ENCODE results near the gene COP1.
A peak's percentile ranks its signal among the peaks of the same experiment; 100 is the strongest.
"Not testable (repeated sequence)": the region's sequence is repeated elsewhere in the genome, so short reads cannot be mapped to it uniquely, and the experiment has no call there.

COP1 gene

GRCh38 chr1:176211396-176212165 lies 4.5 kb upstream of the COP1 start:
- no peaks in the 10 kb centered on the region for H3K9me3 Mint-ChIP-seq
- H3K27me3 Mint-ChIP-seq: peaks cover 0 to 8% of the 10 kb centered on the region in 2 donors
- H3K4me1 Mint-ChIP-seq: peaks cover 2 to 10% of the 10 kb centered on the region in 2 donors
- DNase-seq: no peak
- no peak overlapping the region for H3K4me3 Mint-ChIP-seq
- H3K36me3 Mint-ChIP-seq: peaks cover 7 to 9% of the 10 kb centered on the region in 2 donors
- no peak overlapping the region for H3K27ac Mint-ChIP-seq
- no peak for ATAC-seq (replicated peaks)

GRCh38 chr1:176208034-176208433 lies 948 bp upstream of the COP1 start:
- Mint-ChIP-seq H3K27ac (peak overlapping the region; percentile 99), H3K4me3 (peak overlapping the region; percentile 96 to 99), H3K9me3 (no peaks in the 10 kb centered on the region), H3K27me3 (no peaks in the 10 kb centered on the region), H3K36me3 (peaks cover 10 to 14% of the 10 kb centered on the region in 2 donors), H3K4me1 (peaks cover 14 to 37% of the 10 kb centered on the region in 2 donors)
- ATAC-seq (replicated peaks) (no peak), DNase-seq (no peak)

GRCh38 chr1:176206006-176206960 lies 803 bp downstream of the COP1 start:
- Mint-ChIP-seq H3K27ac (peak overlapping the region; percentile 96), H3K36me3 (peaks cover 7 to 18% of the 10 kb centered on the region in 2 donors), H3K4me1 (peaks cover 16 to 40% of the 10 kb centered on the region in 2 donors), H3K9me3 (no peaks in the 10 kb centered on the region), H3K27me3 (no peaks in the 10 kb centered on the region), H3K4me3 (peak overlapping the region; percentile 96 to 100)
- ATAC-seq (replicated peaks) (peak; percentile 33 to 38), DNase-seq (no peak)

GRCh38 chr1:176205332-176205914 lies 1.7 kb downstream of the COP1 start:
- no peak for ATAC-seq (replicated peaks)
- no peak for DNase-seq
- peak overlapping the region; percentile 72 for H3K27ac Mint-ChIP-seq

GRCh38 chr1:176204655-176205054 lies 2.4 kb downstream of the COP1 start:
- DNase-seq; H3K27ac Mint-ChIP-seq; H3K27me3 Mint-ChIP-seq; ATAC-seq (replicated peaks); H3K9me3 Mint-ChIP-seq: not testable (repeated sequence)
- Mint-ChIP-seq H3K36me3 (peaks cover 6 to 14% of the 10 kb centered on the region in 2 donors), H3K4me1 (peaks cover 18 to 50% of the 10 kb centered on the region in 2 donors), H3K4me3 (peak overlapping the region in 1 of 2 donors; percentile 96)

More at GRCh38 chr1:176205332-176205914, 1.7 kb downstream of the COP1 start:
- Mint-ChIP-seq H3K27me3 (no peaks in the 10 kb centered on the region), H3K4me3 (peak overlapping the region; percentile 96 to 100), H3K4me1 (peaks cover 18 to 42% of the 10 kb centered on the region in 2 donors), H3K9me3 (no peaks in the 10 kb centered on the region), H3K36me3 (peaks cover 6 to 19% of the 10 kb centered on the region in 2 donors)

GRCh38 chr1:176203735-176204134 lies 3.4 kb downstream of the COP1 start:
- H3K36me3 Mint-ChIP-seq: peaks cover 8 to 18% of the 10 kb centered on the region in 2 donors
- peaks cover 20 to 54% of the 10 kb centered on the region in 2 donors for H3K4me1 Mint-ChIP-seq
- H3K27me3 Mint-ChIP-seq: no peaks in the 10 kb centered on the region
- H3K9me3 Mint-ChIP-seq: peaks cover 0 to 1% of the 10 kb centered on the region in 2 donors
- no peak overlapping the region for H3K27ac Mint-ChIP-seq
- H3K4me3 Mint-ChIP-seq: no peak overlapping the region
- DNase-seq (no peak), ATAC-seq (replicated peaks) (no peak)

- peaks cover 0 to 3% of the 10 kb centered on the region in 2 donors for H3K9me3 Mint-ChIP-seq
- no peak for ATAC-seq (replicated peaks)
Measured at GRCh38 chr1:176201568-176201967, 5.5 kb downstream of the COP1 start.

GRCh38 chr1:176199707-176200106 lies 7.4 kb downstream of the COP1 start:
- no peak overlapping the region for H3K27ac Mint-ChIP-seq
- H3K9me3 Mint-ChIP-seq: peaks cover 0 to 3% of the 10 kb centered on the region in 2 donors
- H3K27me3 Mint-ChIP-seq: no peaks in the 10 kb centered on the region
- peaks cover 22 to 50% of the 10 kb centered on the region in 2 donors for H3K4me1 Mint-ChIP-seq
- H3K4me3 Mint-ChIP-seq: no peak overlapping the region
- H3K36me3 Mint-ChIP-seq: peaks cover 5 to 25% of the 10 kb centered on the region in 2 donors
- DNase-seq (no peak), ATAC-seq (replicated peaks) (no peak)

More at GRCh38 chr1:176201568-176201967, 5.5 kb downstream of the COP1 start:
- Mint-ChIP-seq H3K4me3 (no peak overlapping the region), H3K36me3 (peaks cover 6 to 23% of the 10 kb centered on the region in 2 donors), H3K27ac (no peak overlapping the region), H3K27me3 (no peaks in the 10 kb centered on the region), H3K4me1 (peaks cover 23 to 55% of the 10 kb centered on the region in 2 donors)
- no peak for DNase-seq

- Mint-ChIP-seq H3K4me3 (no peak overlapping the region), H3K27ac (no peak overlapping the region), H3K27me3 (no peaks in the 10 kb centered on the region), H3K9me3 (peaks cover 3% of the 10 kb centered on the region in 2 donors), H3K4me1 (peaks cover 27 to 52% of the 10 kb centered on the region in 2 donors), H3K36me3 (peaks cover 8 to 36% of the 10 kb centered on the region in 2 donors)
- no peak for DNase-seq
- no peak for ATAC-seq (replicated peaks)
Measured at GRCh38 chr1:176198413-176198812, 8.7 kb downstream of the COP1 start.

- peaks cover 8 to 40% of the 10 kb centered on the region in 2 donors for H3K36me3 Mint-ChIP-seq
- H3K9me3 Mint-ChIP-seq: peaks cover 3% of the 10 kb centered on the region in 2 donors
- no peaks in the 10 kb centered on the region for H3K27me3 Mint-ChIP-seq
- peak overlapping the region; percentile 73 for H3K27ac Mint-ChIP-seq
- ATAC-seq (replicated peaks): no peak
- H3K4me1 Mint-ChIP-seq: peaks cover 39 to 63% of the 10 kb centered on the region in 2 donors
- DNase-seq: no peak
- H3K4me3 Mint-ChIP-seq: peak overlapping the region in 1 of 2 donors; percentile 23
Measured at GRCh38 chr1:176196728-176197127, 10.4 kb downstream of the COP1 start.

GRCh38 chr1:176195547-176195946 lies 11.5 kb downstream of the COP1 start:
- ATAC-seq (replicated peaks) (no peak), DNase-seq (no peak)
- Mint-ChIP-seq H3K27me3 (no peaks in the 10 kb centered on the region), H3K27ac (no peak overlapping the region), H3K9me3 (peaks cover 3% of the 10 kb centered on the region in 2 donors), H3K36me3 (peaks cover 10 to 42% of the 10 kb centered on the region in 2 donors), H3K4me1 (peaks cover 36 to 66% of the 10 kb centered on the region in 2 donors), H3K4me3 (no peak overlapping the region)

GRCh38 chr1:176193663-176194062 lies 13.4 kb downstream of the COP1 start:
- ATAC-seq (replicated peaks) (no peak), DNase-seq (no peak)
- H3K4me3 Mint-ChIP-seq: no peak overlapping the region
- H3K36me3 Mint-ChIP-seq: peaks cover 10 to 38% of the 10 kb centered on the region in 2 donors
- no peaks in the 10 kb centered on the region for H3K27me3 Mint-ChIP-seq
- H3K9me3 Mint-ChIP-seq: peaks cover 2 to 6% of the 10 kb centered on the region in 2 donors
- peaks cover 35 to 57% of the 10 kb centered on the region in 2 donors for H3K4me1 Mint-ChIP-seq
- no peak overlapping the region for H3K27ac Mint-ChIP-seq

GRCh38 chr1:176193023-176193422 lies 14.1 kb downstream of the COP1 start:
- peak overlapping the region in 1 of 2 donors; percentile 35 for H3K4me3 Mint-ChIP-seq
- H3K36me3 Mint-ChIP-seq: peaks cover 11 to 38% of the 10 kb centered on the region in 2 donors
- ATAC-seq (replicated peaks): peak; percentile 92 to 94
- H3K4me1 Mint-ChIP-seq: peaks cover 35 to 62% of the 10 kb centered on the region in 2 donors
- peak overlapping the region; percentile 32 for H3K27ac Mint-ChIP-seq
- H3K27me3 Mint-ChIP-seq: no peaks in the 10 kb centered on the region
- peaks cover 2 to 8% of the 10 kb centered on the region in 2 donors for H3K9me3 Mint-ChIP-seq
- no peak for DNase-seq

- no peak for DNase-seq
- Mint-ChIP-seq H3K27ac (no peak overlapping the region), H3K4me1 (peaks cover 32 to 64% of the 10 kb centered on the region in 2 donors), H3K4me3 (no peak overlapping the region), H3K27me3 (no peaks in the 10 kb centered on the region), H3K36me3 (peaks cover 4 to 20% of the 10 kb centered on the region in 2 donors), H3K9me3 (peaks cover 2 to 4% of the 10 kb centered on the region in 2 donors)
- ATAC-seq (replicated peaks): no peak
Measured at GRCh38 chr1:176188604-176189003, 18.5 kb downstream of the COP1 start.
